GM18873 (cell line): ENCODE data around the gene CAMK2D.

Experiments
- ATAC-seq: cut with Tn5 transposase; IDR thresholded peaks from one replicate; pipeline ENCODE4 v1.9.1; 2021; ENCODE audit warnings: mild to moderate bottlenecking, moderate library complexity, moderate number of reproducible peaks; ENCODE audit not compliant: unreplicated experiment, low FRiP score

Gene CAMK2D

GRCh38 chr4:113452868-113453620 lies 308.5 kb downstream of the CAMK2D start:
- no peak for ATAC-seq

- no peak for ATAC-seq
Measured at GRCh38 chr4:113452152-113452551, 309.4 kb downstream of the CAMK2D start.

- no peak for ATAC-seq
Measured at GRCh38 chr4:113450295-113451080, 311.1 kb downstream of the CAMK2D start.

- no peak for ATAC-seq
Measured at GRCh38 chr4:113449410-113449974, 312.0 kb downstream of the CAMK2D start.

GRCh38 chr4:113447769-113448168 lies 313.8 kb downstream of the CAMK2D start:
- ATAC-seq: no peak

- no peak for ATAC-seq
Measured at GRCh38 chr4:113447061-113447460, 314.5 kb downstream of the CAMK2D start.

- no peak for ATAC-seq
Measured at GRCh38 chr4:113446019-113446418, 315.5 kb downstream of the CAMK2D start.

- ATAC-seq: no peak
Measured at GRCh38 chr4:113445286-113445685, 316.3 kb downstream of the CAMK2D start.

- ATAC-seq: no peak
Measured at GRCh38 chr4:113444386-113444785, 317.2 kb downstream of the CAMK2D start.

- ATAC-seq: no peak
Measured at GRCh38 chr4:113442826-113443225, 318.7 kb downstream of the CAMK2D start.

- ATAC-seq: no peak
Measured at GRCh38 chr4:113440371-113440770, 321.2 kb downstream of the CAMK2D start.

- no peak for ATAC-seq
Measured at GRCh38 chr4:113438596-113438995, 322.9 kb downstream of the CAMK2D start.

GRCh38 chr4:113437129-113437528 lies 324.4 kb downstream of the CAMK2D start:
- ATAC-seq: no peak

- no peak for ATAC-seq
Measured at GRCh38 chr4:113436360-113436759, 325.2 kb downstream of the CAMK2D start.

GRCh38 chr4:113435893-113436292 lies 325.6 kb downstream of the CAMK2D start:
- no peak for ATAC-seq

- ATAC-seq: no peak
Measured at GRCh38 chr4:113434247-113434587, 327.3 kb downstream of the CAMK2D start.

- no peak for ATAC-seq
Measured at GRCh38 chr4:113433536-113434246, 327.8 kb downstream of the CAMK2D start.

GRCh38 chr4:113433116-113433515 lies 328.4 kb downstream of the CAMK2D start:
- ATAC-seq: no peak

- no peak for ATAC-seq
Measured at GRCh38 chr4:113423631-113424030, 337.9 kb downstream of the CAMK2D start.

- no peak for ATAC-seq
Measured at GRCh38 chr4:113420938-113421337, 340.6 kb downstream of the CAMK2D start.

- ATAC-seq: no peak
Measured at GRCh38 chr4:113419631-113420030, 341.9 kb downstream of the CAMK2D start.
